Lower leg skin (tissue), 3 donors: ENCODE data around the gene FCER2.

Source experiments
- CTCF ChIP-seq, 3 donors: fragments of 450-650 bp; IDR thresholded peaks; one replicate each; pipeline ENCODE4 v1.5.1; 2016; ENCODE audit warnings: antibody characterized with exemption in 3 of 3, mild to moderate bottlenecking in 3 of 3, moderate library complexity in 2 of 3
- POLR2A ChIP-seq, 2 donors: fragments of 450-650 bp; IDR thresholded peaks; one replicate each; pipeline ENCODE4 v1.6.1; 2016 to 2017; ENCODE audit warnings: antibody characterized with exemption in 2 of 2, mild to moderate bottlenecking in 1 of 2, moderate library complexity in 1 of 2

- TF ChIP-seq POLR2A (IDR thresholded peaks at IDR 0.05) = no peak
- TF ChIP-seq CTCF (IDR thresholded peaks at IDR 0.05) = no peak
These were observed 44.7 kb downstream of the FCER2 start for GRCh38 chr19:7657131-7657751.
